Right lobe of liver (tissue), 4 donors: ENCODE data around the gene NGB.

ENCODE experiments used
- POLR2A ChIP-seq: fragments of 450-650 bp; IDR thresholded peaks from one replicate; pipeline ENCODE4 v1.6.1; 2017; ENCODE audit warnings: antibody characterized with exemption, mild to moderate bottlenecking
- TF ChIP-seq, protein P1 (sequence below), 4 donors: fragments of 200-600 bp in 3 of 4; fragments of 450-650 bp in 1 of 4; IDR thresholded peaks; one replicate each; pipeline versions ENCODE4 v1.5.1 to v1.8.0; 2016 to 2022; ENCODE audit warnings: antibody characterized with exemption in 4 of 4, mild to moderate bottlenecking in 2 of 4
- donor health status: DM: no; HTN: no; CAD: no.
- donor health status: DM: no; HTN: no; CAD: no.
- donor health status: DM: no; HTN: yes; CAD: no.

DNA sequence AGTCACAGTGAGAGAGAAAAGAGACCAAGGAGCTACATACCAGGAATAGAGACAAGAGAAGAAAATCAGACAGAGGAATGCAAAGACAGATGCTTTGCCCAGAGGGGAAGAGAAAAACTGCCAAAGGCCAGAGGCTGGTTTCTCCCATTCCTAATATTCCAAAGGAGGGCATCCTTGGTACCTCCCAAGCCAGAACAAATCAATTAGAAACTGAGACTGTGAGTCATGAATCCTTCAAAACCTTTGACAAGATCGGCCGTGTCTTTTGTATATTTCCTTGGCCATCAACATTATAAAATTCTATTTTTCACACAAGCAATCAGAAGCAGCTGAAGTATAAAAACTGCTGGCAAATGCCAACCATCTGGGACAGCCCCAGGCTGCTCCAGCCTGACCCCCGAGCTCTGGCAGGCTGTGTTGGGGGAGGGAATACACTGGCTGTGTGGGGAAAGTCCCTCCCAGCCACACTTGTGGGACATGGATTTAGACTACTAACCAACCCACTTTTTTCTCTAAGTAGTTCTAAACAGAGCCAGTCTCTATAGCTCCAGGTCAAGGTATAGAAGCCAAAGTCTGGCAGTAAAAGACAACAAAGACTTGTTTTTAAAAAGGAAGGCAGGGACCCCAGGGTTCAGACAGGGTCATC is 36.0 kb upstream of the NGB start:
- TF ChIP-seq, protein P1, sequence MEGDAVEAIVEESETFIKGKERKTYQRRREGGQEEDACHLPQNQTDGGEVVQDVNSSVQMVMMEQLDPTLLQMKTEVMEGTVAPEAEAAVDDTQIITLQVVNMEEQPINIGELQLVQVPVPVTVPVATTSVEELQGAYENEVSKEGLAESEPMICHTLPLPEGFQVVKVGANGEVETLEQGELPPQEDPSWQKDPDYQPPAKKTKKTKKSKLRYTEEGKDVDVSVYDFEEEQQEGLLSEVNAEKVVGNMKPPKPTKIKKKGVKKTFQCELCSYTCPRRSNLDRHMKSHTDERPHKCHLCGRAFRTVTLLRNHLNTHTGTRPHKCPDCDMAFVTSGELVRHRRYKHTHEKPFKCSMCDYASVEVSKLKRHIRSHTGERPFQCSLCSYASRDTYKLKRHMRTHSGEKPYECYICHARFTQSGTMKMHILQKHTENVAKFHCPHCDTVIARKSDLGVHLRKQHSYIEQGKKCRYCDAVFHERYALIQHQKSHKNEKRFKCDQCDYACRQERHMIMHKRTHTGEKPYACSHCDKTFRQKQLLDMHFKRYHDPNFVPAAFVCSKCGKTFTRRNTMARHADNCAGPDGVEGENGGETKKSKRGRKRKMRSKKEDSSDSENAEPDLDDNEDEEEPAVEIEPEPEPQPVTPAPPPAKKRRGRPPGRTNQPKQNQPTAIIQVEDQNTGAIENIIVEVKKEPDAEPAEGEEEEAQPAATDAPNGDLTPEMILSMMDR (IDR thresholded peaks at IDR 0.05), result no peak
- TF ChIP-seq POLR2A, result no peak
